Parathyroid adenoma (tissue), 2 donors: ENCODE measurements around the gene DNM3.

ENCODE experiments used
- H2AFZ ChIP-seq: fragments of 300-600 bp; sonication (generic); one replicate; pipeline ENCODE4 v1.7.0; 2017; ENCODE audit warnings: antibody characterized with exemption, mild to moderate bottlenecking
- H3K27ac ChIP-seq: fragments of 300-600 bp; sonication (generic); one replicate; pipeline ENCODE4 v1.7.0; 2017
- H3K27me3 ChIP-seq: fragments of 300-600 bp; sonication (generic); one replicate; pipeline ENCODE4 v1.7.0; 2017; ENCODE audit warnings: low read length; ENCODE audit not compliant: control insufficient read depth, insufficient read depth
- H3K36me3 ChIP-seq: fragments of 300-600 bp; sonication (generic); one replicate; pipeline ENCODE4 v1.7.0; 2017; ENCODE audit warnings: low read length; ENCODE audit not compliant: control insufficient read depth, insufficient read depth
- H3K4me1 ChIP-seq: fragments of 300-600 bp; sonication (generic); one replicate; pipeline ENCODE4 v1.7.0; 2017; ENCODE audit warnings: control low read depth
- H3K4me2 ChIP-seq: fragments of 300-600 bp; sonication (generic); one replicate; pipeline ENCODE4 v1.7.0; 2017; ENCODE audit warnings: low read length
- H3K4me3 ChIP-seq: fragments of 300-600 bp; sonication (generic); one replicate; pipeline ENCODE4 v1.7.0; 2017; ENCODE audit warnings: low read depth, low read length
- H3K79me2 ChIP-seq: fragments of 300-600 bp; sonication (generic); one replicate; pipeline ENCODE4 v1.7.0; 2017; ENCODE audit warnings: control low read depth
- H3K9ac ChIP-seq: fragments of 300-600 bp; sonication (generic); one replicate; pipeline ENCODE4 v1.7.0; 2017; ENCODE audit warnings: mild to moderate bottlenecking
- H3K9me3 ChIP-seq: fragments of 300-600 bp; sonication (generic); one replicate; pipeline ENCODE4 v1.7.0; 2017; ENCODE audit warnings: low read length; ENCODE audit not compliant: control insufficient read depth
- TF ChIP-seq, protein P1 (sequence below): fragments of 300-600 bp; sonication (generic); IDR thresholded peaks from one replicate; pipeline ENCODE4 v1.7.0; 2017; ENCODE audit warnings: antibody characterized with exemption, mild to moderate bottlenecking
- donor health status: primary hyperparathyroidism.

The DNM3 gene

DNA sequence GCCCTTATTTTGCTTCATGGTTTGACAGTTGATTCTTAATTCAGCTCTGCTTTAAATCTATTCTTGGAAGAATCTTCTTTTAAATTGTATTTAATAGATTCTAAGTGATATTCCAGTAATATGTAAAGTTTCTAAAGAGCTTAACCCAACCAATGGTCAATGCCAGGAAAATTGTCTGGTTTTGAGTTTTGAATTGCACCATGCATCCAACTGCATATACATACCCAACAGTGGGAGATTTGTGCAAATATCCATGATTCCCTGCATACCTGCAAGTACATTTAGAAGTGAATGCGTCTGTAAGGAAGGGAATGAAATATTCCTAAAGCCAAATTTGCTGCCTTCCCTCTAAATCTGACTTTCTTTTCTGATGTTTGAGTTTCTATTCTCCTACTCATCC lies 543.4 kb downstream of the DNM3 start:
- Histone ChIP-seq H3K36me3 (no peaks in the 10 kb centered on the region), H3K27me3 (no peaks in the 10 kb centered on the region), H3K79me2 (no peaks in the 10 kb centered on the region), H3K4me3 (no peak overlapping the region), H3K4me1 (no peaks in the 10 kb centered on the region), H2AFZ (no peak overlapping the region), H3K4me2 (no peak overlapping the region), H3K9ac (no peak overlapping the region), H3K27ac (no peak overlapping the region), H3K9me3 (no peaks in the 10 kb centered on the region)
- TF ChIP-seq, protein P1, sequence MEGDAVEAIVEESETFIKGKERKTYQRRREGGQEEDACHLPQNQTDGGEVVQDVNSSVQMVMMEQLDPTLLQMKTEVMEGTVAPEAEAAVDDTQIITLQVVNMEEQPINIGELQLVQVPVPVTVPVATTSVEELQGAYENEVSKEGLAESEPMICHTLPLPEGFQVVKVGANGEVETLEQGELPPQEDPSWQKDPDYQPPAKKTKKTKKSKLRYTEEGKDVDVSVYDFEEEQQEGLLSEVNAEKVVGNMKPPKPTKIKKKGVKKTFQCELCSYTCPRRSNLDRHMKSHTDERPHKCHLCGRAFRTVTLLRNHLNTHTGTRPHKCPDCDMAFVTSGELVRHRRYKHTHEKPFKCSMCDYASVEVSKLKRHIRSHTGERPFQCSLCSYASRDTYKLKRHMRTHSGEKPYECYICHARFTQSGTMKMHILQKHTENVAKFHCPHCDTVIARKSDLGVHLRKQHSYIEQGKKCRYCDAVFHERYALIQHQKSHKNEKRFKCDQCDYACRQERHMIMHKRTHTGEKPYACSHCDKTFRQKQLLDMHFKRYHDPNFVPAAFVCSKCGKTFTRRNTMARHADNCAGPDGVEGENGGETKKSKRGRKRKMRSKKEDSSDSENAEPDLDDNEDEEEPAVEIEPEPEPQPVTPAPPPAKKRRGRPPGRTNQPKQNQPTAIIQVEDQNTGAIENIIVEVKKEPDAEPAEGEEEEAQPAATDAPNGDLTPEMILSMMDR, result no peak

DNA sequence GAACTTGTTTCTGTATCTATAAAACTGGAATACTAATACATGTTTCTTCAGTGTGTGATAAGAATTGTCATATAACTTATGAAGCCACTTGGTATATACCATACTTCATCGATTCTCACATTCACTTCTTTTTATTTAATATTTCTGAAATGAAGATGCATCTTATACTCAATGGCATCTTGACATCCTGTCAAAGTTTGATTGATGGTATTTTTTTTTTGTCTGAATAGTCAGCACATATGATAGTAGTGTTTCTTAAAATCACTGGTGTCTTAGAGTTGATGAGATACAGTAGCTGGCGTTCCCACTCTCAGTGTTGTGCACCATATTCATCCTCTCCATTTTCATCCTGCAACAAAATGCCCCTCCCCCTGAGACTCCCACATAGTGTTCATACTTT lies 544.7 kb downstream of the DNM3 start:
- TF ChIP-seq, protein P1, result no peak
- Histone ChIP-seq H3K27ac (no peak overlapping the region), H3K4me1 (no peaks in the 10 kb centered on the region), H3K9me3 (no peaks in the 10 kb centered on the region), H3K79me2 (no peaks in the 10 kb centered on the region), H3K4me2 (no peak overlapping the region), H3K27me3 (no peaks in the 10 kb centered on the region), H3K36me3 (no peaks in the 10 kb centered on the region), H3K4me3 (no peak overlapping the region), H2AFZ (no peak overlapping the region), H3K9ac (no peak overlapping the region)

DNA sequence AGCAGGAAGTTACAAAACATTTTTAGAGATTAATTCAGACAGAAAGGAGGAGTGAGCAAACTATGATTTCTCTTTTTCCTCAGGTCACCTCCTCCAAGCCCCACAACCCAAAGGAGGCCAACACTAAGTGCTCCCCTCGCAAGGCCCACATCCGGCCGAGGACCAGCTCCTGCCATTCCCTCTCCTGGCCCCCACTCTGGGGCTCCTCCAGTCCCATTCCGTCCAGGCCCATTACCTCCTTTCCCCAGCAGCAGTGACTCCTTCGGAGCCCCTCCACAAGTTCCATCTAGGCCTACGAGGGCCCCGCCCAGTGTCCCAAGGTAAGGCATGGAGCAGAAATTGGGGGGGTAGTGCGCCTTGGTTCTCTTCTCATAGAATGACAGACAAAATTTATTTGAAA lies 547.2 kb downstream of the DNM3 start:
- Histone ChIP-seq H3K4me2 (no peak overlapping the region), H3K79me2 (no peaks in the 10 kb centered on the region), H3K27me3 (no peaks in the 10 kb centered on the region), H2AFZ (no peak overlapping the region), H3K27ac (no peak overlapping the region), H3K9ac (no peak overlapping the region), H3K36me3 (no peaks in the 10 kb centered on the region), H3K9me3 (no peaks in the 10 kb centered on the region), H3K4me3 (no peak overlapping the region), H3K4me1 (no peaks in the 10 kb centered on the region)
- TF ChIP-seq, protein P1, result no peak

DNA sequence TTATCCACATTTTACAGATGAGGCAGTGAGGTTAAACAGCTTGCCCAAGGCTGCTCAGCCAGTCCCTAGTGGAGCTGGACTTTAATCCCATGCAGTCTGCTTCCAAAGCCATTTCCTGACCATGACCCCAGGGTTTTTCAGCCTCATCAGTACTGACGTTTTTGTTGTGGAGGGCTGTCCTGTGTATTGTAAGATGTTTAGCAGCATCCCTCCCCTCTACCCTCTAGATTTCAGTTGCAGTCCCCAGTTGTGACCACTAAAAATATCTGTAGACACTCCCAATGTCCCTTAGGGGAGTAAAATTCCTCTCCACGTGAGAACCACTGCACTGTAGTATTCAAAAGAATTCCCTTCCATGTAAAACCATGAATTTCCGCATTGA lies 549.0 kb downstream of the DNM3 start:
- TF ChIP-seq, protein P1, result no peak
- Histone ChIP-seq H3K4me3 (peak overlapping the region; percentile 25), H3K36me3 (no peaks in the 10 kb centered on the region), H3K4me2 (peak overlapping the region; percentile 63), H3K27ac (peak overlapping the region; percentile 76), H2AFZ (peak overlapping the region; percentile 81), H3K9me3 (no peaks in the 10 kb centered on the region), H3K79me2 (no peaks in the 10 kb centered on the region), H3K27me3 (no peaks in the 10 kb centered on the region), H3K9ac (no peak overlapping the region), H3K4me1 (peaks cover 9% of the 10 kb centered on the region)

DNA sequence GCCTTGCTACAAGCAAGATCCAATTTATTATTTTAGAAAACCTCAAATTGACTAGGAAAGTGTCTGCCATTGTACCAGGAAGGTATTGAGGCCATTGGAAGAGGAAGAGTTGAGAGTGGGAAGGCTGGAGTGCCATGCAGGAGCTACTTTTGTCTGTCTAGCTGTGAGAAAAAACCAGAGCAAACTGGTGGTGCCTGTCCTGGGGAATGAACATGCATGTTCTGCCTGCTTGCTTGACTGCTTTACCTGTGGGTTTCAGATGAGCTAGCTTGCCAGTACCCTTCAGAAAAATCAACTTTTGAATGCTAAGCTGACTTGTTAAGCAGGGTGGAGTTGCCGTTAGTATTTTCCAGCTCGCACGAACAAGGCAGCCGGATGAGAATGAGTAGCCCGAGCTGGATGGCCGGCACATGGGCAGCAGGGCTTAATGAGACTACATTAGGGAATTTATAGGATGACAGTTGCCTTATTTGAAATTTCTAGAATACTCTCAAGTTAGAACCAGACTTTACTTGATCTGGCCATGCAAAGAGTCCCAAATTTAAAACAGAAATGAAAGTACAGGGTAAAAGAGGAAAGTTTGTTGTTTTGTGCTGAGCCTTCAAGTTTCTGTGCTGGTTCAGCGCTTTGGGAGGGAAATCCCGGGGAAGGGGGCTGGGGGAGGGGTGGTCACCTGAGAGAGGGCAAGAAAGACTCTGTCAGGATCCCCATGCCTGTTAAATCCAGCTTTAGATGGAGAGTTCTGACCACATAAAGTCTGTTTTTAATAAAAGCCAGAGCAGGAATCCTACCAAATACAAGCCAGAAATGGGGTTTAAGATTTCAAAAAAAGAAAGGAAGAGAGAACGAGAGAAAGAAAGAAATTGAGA lies 549.6 kb downstream of the DNM3 start:
- H3K4me3 ChIP-seq, result peak overlapping the region; percentile 25
- TF ChIP-seq, protein P1, result no peak
- peaks cover 9% of the 10 kb centered on the region for H3K4me1 ChIP-seq

More for the DNA sequence above, 549.6 kb downstream of the DNM3 start:
- Histone ChIP-seq H3K9me3 (no peaks in the 10 kb centered on the region), H3K9ac (no peak overlapping the region), H3K79me2 (no peaks in the 10 kb centered on the region), H3K4me2 (peak overlapping the region; percentile 63), H2AFZ (peak overlapping the region; percentile 81), H3K27me3 (no peaks in the 10 kb centered on the region), H3K36me3 (no peaks in the 10 kb centered on the region), H3K27ac (peak overlapping the region; percentile 76)
